ENCODE results near the gene FNDC3A. TPM values are rescaled to one million over a fixed set of nuclear protein-coding genes. Genes with fewer than 3 reads are reported as not detected.
"Not testable (repeated sequence)": the region's sequence is repeated elsewhere in the genome, so short reads cannot be mapped to it uniquely, and the experiment has no call there.

Gene FNDC3A
- total and polyA plus RNA-seq, 2 experiments from 2014 or later, result 19.5 to 50.4 TPM

DNA sequence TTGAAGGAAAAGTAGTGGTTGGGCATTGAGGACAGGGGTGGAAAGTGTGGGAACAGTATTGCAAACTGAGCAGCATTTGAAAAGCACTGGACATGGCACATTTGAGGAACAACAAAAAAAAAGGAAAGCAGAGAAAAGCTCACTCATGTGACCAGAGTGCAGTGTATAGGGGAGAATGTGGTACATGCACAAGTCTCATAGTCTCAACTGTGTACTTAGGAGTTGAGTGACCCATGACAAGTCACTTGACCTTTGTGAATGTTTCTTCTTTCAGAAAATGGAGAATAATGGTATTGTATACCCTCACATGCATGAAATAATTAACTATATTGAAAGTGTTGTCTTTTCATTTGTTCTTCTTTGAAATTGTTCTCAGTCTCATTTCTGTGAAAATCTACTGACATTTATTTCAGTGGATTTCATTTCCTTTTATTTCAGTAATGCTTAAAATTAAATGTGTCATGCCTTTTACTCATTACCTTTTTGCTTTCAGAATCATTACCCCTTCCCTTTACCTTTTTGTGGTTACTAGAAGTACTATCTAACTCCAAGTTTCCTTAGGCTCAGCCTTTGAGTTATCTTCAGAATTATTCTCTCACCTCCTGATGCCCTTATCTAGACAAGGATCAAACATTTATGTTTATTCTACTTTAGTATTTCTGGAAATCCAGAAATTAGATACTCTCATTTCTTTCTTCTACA is 165.3 kb downstream of the FNDC3A start:
- Histone ChIP-seq H3K4me1 (ENCODE audit: insufficient read depth) (no peaks in the 10 kb centered on the region), H2AFZ (no peak overlapping the region), H3K4me2 (ENCODE audit: unreplicated experiment) (no peak overlapping the region), H3K27ac (no peak overlapping the region), H3F3A (ENCODE audit: insufficient read depth) (peaks cover 14% of the 10 kb centered on the region; the same call in 1 of the 2 replicates), H3K4me3 (no peak overlapping the region), H3K36me3 (ENCODE audit: low read depth) (peaks cover 56% of the 10 kb centered on the region), H3K9me2 (ENCODE audit: insufficient read depth) (no peaks in the 10 kb centered on the region), H3K79me2 (ENCODE audit: insufficient read depth) (peaks cover 50% of the 10 kb centered on the region), H3K9ac (no peak overlapping the region), H4K20me1 (ENCODE audit: insufficient read depth) (no peaks in the 10 kb centered on the region), H3K27me3 (replicated peaks; ENCODE audit: insufficient read depth) (no peaks in the 10 kb centered on the region), H3K9me3 (ENCODE audit: low read depth) (no peaks in the 10 kb centered on the region)
- no peak for DNase-seq
- no peak for TF ChIP-seq EZH2phosphoT487 (IDR thresholded peaks at IDR 0.05; ENCODE audit: insufficient read depth, low read depth)
- TF ChIP-seq EZH2 (IDR thresholded peaks at IDR 0.05; ENCODE audit: insufficient read depth, poor library complexity, severe bottlenecking), result no peak
- in situ Hi-C loops (cut with MboI), result no loop called here

- Histone ChIP-seq H3K4me2 (ENCODE audit: unreplicated experiment) (peak overlapping the region; percentile 26), H2AFZ (no peak overlapping the region), H3K79me2 (ENCODE audit: insufficient read depth) (peaks cover 76% of the 10 kb centered on the region), H3K4me1 (ENCODE audit: insufficient read depth) (no peaks in the 10 kb centered on the region), H3K4me3 (peak overlapping the region; percentile 28; the same call in 1 of the 2 replicates), H4K20me1 (ENCODE audit: insufficient read depth) (no peaks in the 10 kb centered on the region), H3K36me3 (ENCODE audit: low read depth) (peaks cover 44% of the 10 kb centered on the region), H3K9ac (no peak overlapping the region), H3K27me3 (replicated peaks; ENCODE audit: insufficient read depth) (no peaks in the 10 kb centered on the region), H3K9me2 (ENCODE audit: insufficient read depth) (no peaks in the 10 kb centered on the region), H3K9me3 (ENCODE audit: low read depth) (peaks cover 3% of the 10 kb centered on the region), H3K27ac (peak overlapping the region; percentile 17; the same call in 1 of the 2 replicates), H3F3A (ENCODE audit: insufficient read depth) (peaks cover 37% of the 10 kb centered on the region)
- 72 to 74% methylated on average over 2 of the region's 2 CpGs for WGBS, 2 experiments (ENCODE audit: low coverage in 1 of 2, low lambda C conversion rate in 2 of 2, missing lambda C conversion rate in 2 of 2)
- TF ChIP-seq EZH2phosphoT487 (IDR thresholded peaks at IDR 0.05; ENCODE audit: insufficient read depth, low read depth) (no peak), EZH2 (IDR thresholded peaks at IDR 0.05; ENCODE audit: insufficient read depth, poor library complexity, severe bottlenecking) (no peak)
- DNase-seq, result peak; percentile 54
- in situ Hi-C loops (cut with MboI), result no loop called here
Observed at GRCh38 chr13:49146950-49147355, 171.2 kb downstream of the FNDC3A start.

GRCh38 chr13:49148405-49148804 is 172.7 kb downstream of the FNDC3A start:
- no peak for TF ChIP-seq EZH2 (IDR thresholded peaks at IDR 0.05; ENCODE audit: insufficient read depth, poor library complexity, severe bottlenecking)
- TF ChIP-seq EZH2phosphoT487 (IDR thresholded peaks at IDR 0.05; ENCODE audit: insufficient read depth, low read depth), result no peak
- Histone ChIP-seq H3K79me2 (ENCODE audit: insufficient read depth) (peaks cover 77% of the 10 kb centered on the region), H3K4me1 (ENCODE audit: insufficient read depth) (no peaks in the 10 kb centered on the region), H3K36me3 (ENCODE audit: low read depth) (peaks cover 42% of the 10 kb centered on the region), H3K27me3 (replicated peaks; ENCODE audit: insufficient read depth) (no peaks in the 10 kb centered on the region), H3K9me3 (ENCODE audit: low read depth) (peaks cover 3% of the 10 kb centered on the region), H3K9ac (no peak overlapping the region), H3K4me2 (ENCODE audit: unreplicated experiment) (no peak overlapping the region), H3K9me2 (ENCODE audit: insufficient read depth) (no peaks in the 10 kb centered on the region), H3K27ac (no peak overlapping the region), H3F3A (ENCODE audit: insufficient read depth) (peaks cover 37% of the 10 kb centered on the region), H2AFZ (no peak overlapping the region), H4K20me1 (ENCODE audit: insufficient read depth) (no peaks in the 10 kb centered on the region), H3K4me3 (no peak overlapping the region)
- in situ Hi-C loops (cut with MboI), result no loop called here
- no peak for DNase-seq
- WGBS, 2 experiments (ENCODE audit: low coverage in 1 of 2, low lambda C conversion rate in 2 of 2, missing lambda C conversion rate in 2 of 2), result 100% methylated on average over 1 of the region's 1 CpG

GRCh38 chr13:49157955-49158584 is 182.4 kb downstream of the FNDC3A start:
- H2AFZ ChIP-seq; H3K4me2 ChIP-seq (ENCODE audit: unreplicated experiment); H3K4me3 ChIP-seq; H3F3A ChIP-seq (ENCODE audit: insufficient read depth); in situ Hi-C loops (cut with MboI); H3K9ac ChIP-seq; H4K20me1 ChIP-seq (ENCODE audit: insufficient read depth); DNase-seq; H3K9me2 ChIP-seq (ENCODE audit: insufficient read depth); H3K9me3 ChIP-seq (ENCODE audit: low read depth); H3K27ac ChIP-seq; H3K36me3 ChIP-seq (ENCODE audit: low read depth); H3K4me1 ChIP-seq (ENCODE audit: insufficient read depth); H3K27me3 ChIP-seq (replicated peaks; ENCODE audit: insufficient read depth): not testable (repeated sequence)
- 91 to 95% methylated on average over 33 to 35 of the region's 35 CpGs for WGBS, 2 experiments (ENCODE audit: low coverage in 1 of 2, low lambda C conversion rate in 2 of 2, missing lambda C conversion rate in 2 of 2)
- peaks cover 43% of the 10 kb centered on the region for H3K79me2 ChIP-seq (ENCODE audit: insufficient read depth)

GRCh38 chr13:49163162-49163561 is 187.4 kb downstream of the FNDC3A start:
- H3K4me3 ChIP-seq; H3K4me2 ChIP-seq (ENCODE audit: unreplicated experiment); H3K9ac ChIP-seq; DNase-seq; H3K27ac ChIP-seq; in situ Hi-C loops (cut with MboI); H3K27me3 ChIP-seq (replicated peaks; ENCODE audit: insufficient read depth); H3F3A ChIP-seq (ENCODE audit: insufficient read depth); H2AFZ ChIP-seq; H3K9me2 ChIP-seq (ENCODE audit: insufficient read depth); H4K20me1 ChIP-seq (ENCODE audit: insufficient read depth); H3K4me1 ChIP-seq (ENCODE audit: insufficient read depth); H3K9me3 ChIP-seq (ENCODE audit: low read depth): not testable (repeated sequence)
- H3K79me2 ChIP-seq (ENCODE audit: insufficient read depth), result peaks cover 88% of the 10 kb centered on the region
- WGBS, 2 experiments (ENCODE audit: low coverage in 1 of 2, low lambda C conversion rate in 2 of 2, missing lambda C conversion rate in 2 of 2), result 98 to 100% methylated on average over 8 of the region's 8 CpGs
- peaks cover 24% of the 10 kb centered on the region for H3K36me3 ChIP-seq (ENCODE audit: low read depth)
